ENCODE measurements around the gene EMD.

- no peak for TF ChIP-seq CTCF (IDR thresholded peaks at IDR 0.05)
- TF ChIP-seq EZH2 (IDR thresholded peaks at IDR 0.05) = no peak
- TF ChIP-seq EZH2phosphoT487 (IDR thresholded peaks at IDR 0.05) = no peak
These were observed 46.0 kb upstream of the EMD start for GRCh38 chrX:154333116-154333515.

All from neural progenitor cell (in vitro differentiated cells).